Measurements from ENCODE around the gene ARL5B. TPM values are rescaled to one million over a fixed set of nuclear protein-coding genes. Genes with fewer than 3 reads are reported as not detected.
A peak's percentile ranks its signal among the peaks of the same experiment; 100 is the strongest.

ARL5B gene
- total RNA-seq: 10.6 TPM
- long read RNA-seq, full-length matches to known transcripts: 9 of 15 reads
- long read RNA-seq, partial matches to known transcripts: 0 of 15 reads
- long read RNA-seq, other reads (novel, unspliced or antisense): 6 of 15 reads

GRCh38 chr10:18659125-18659818 is at the start of gene ARL5B:
ARL5B (plus strand) TSS chr10:18659431; CDS start chr10:18659638, 207 bp downstream.
- intact Hi-C loops (cut with DNase I): no loop called here
- ATAC-seq (peak; percentile 99), DNase-seq (peak; percentile 98)
- peaks cover 29% of the 10 kb centered on the region for H3K4me1 ChIP-seq
- no peak for TF ChIP-seq CTCF (IDR thresholded peaks at IDR 0.05)
- H3K4me3 ChIP-seq: peak within 1 kb of the TSS; percentile 97
- H3K9me3 ChIP-seq: no peaks in the 10 kb centered on the region
- peak within 1 kb of the TSS; percentile 97 for H3K27ac ChIP-seq
- no peaks in the 10 kb centered on the region for H3K36me3 ChIP-seq
- H3K27me3 ChIP-seq (ENCODE audit: low read depth): no peaks in the 10 kb centered on the region

GRCh38 chr10:18610517-18610916 is 48.7 kb upstream of the ARL5B start:
- Histone ChIP-seq H3K4me3 (no peak overlapping the region), H3K36me3 (peaks cover 9% of the 10 kb centered on the region), H3K9me3 (no peaks in the 10 kb centered on the region), H3K27me3 (ENCODE audit: low read depth) (no peaks in the 10 kb centered on the region), H3K4me1 (no peaks in the 10 kb centered on the region), H3K27ac (no peak overlapping the region)
- DNase-seq (no peak), ATAC-seq (no peak)
- intact Hi-C loops (cut with DNase I): no loop called here
- no peak for TF ChIP-seq CTCF (IDR thresholded peaks at IDR 0.05)

- ATAC-seq (no peak), DNase-seq (no peak)
- Histone ChIP-seq H3K27ac (no peak overlapping the region), H3K4me1 (no peaks in the 10 kb centered on the region), H3K4me3 (no peak overlapping the region), H3K9me3 (no peaks in the 10 kb centered on the region), H3K27me3 (ENCODE audit: low read depth) (no peaks in the 10 kb centered on the region), H3K36me3 (peaks cover 9% of the 10 kb centered on the region)
- intact Hi-C loops (cut with DNase I): no loop called here
- TF ChIP-seq CTCF (IDR thresholded peaks at IDR 0.05): no peak
These were observed 48.1 kb upstream of the ARL5B start for GRCh38 chr10:18611168-18611567.

- ATAC-seq: no peak
- H3K27ac ChIP-seq: no peak overlapping the region
- H3K4me3 ChIP-seq: no peak overlapping the region
- DNase-seq: no peak
- no peak for TF ChIP-seq CTCF (IDR thresholded peaks at IDR 0.05)
- intact Hi-C loops (cut with DNase I): no loop called here
- H3K36me3 ChIP-seq: no peaks in the 10 kb centered on the region
- H3K4me1 ChIP-seq: no peaks in the 10 kb centered on the region
- no peaks in the 10 kb centered on the region for H3K27me3 ChIP-seq (ENCODE audit: low read depth)
- H3K9me3 ChIP-seq: no peaks in the 10 kb centered on the region
These were observed 43.6 kb upstream of the ARL5B start for GRCh38 chr10:18615618-18616017.

- Histone ChIP-seq H3K27ac (no peak overlapping the region), H3K4me1 (no peaks in the 10 kb centered on the region), H3K9me3 (no peaks in the 10 kb centered on the region), H3K4me3 (no peak overlapping the region), H3K36me3 (peaks cover 3% of the 10 kb centered on the region), H3K27me3 (ENCODE audit: low read depth) (no peaks in the 10 kb centered on the region)
- no peak for TF ChIP-seq CTCF (IDR thresholded peaks at IDR 0.05)
- intact Hi-C loops (cut with DNase I): no loop called here
- DNase-seq (no peak), ATAC-seq (no peak)
These were observed 42.9 kb upstream of the ARL5B start for GRCh38 chr10:18616337-18616736.

Measured in lower lobe of right lung (tissue), 2 donors.